T-helper 1 cell treated with Interleukin-12 subunit alpha and Interleukin-12 subunit beta and Interleukin-4 antibody, amounts not matched to agents 30 μg/mL and 1 μg/mL, for 36 hours (primary cell): Measurements from ENCODE around the gene PODNL1.
A peak's percentile ranks its signal among the peaks of the same experiment; 100 is the strongest.

Source experiments
- H3K27ac Mint-ChIP-seq: one replicate; pipeline ENCODE4 v1.8.0; 2021; ENCODE audit warnings: mild to moderate bottlenecking, mixed read lengths
- H3K27me3 Mint-ChIP-seq: one replicate; pipeline ENCODE4 v1.8.0; 2021; ENCODE audit warnings: low read depth, mixed read lengths
- H3K36me3 Mint-ChIP-seq: one replicate; pipeline ENCODE4 v1.8.0; 2021; ENCODE audit warnings: low read depth, mixed read lengths
- H3K4me1 Mint-ChIP-seq: one replicate; pipeline ENCODE4 v1.8.0; 2021; ENCODE audit warnings: low read depth, mixed read lengths
- H3K4me3 Mint-ChIP-seq: one replicate; pipeline ENCODE4 v1.8.0; 2021; ENCODE audit warnings: mild to moderate bottlenecking, moderate library complexity, mixed read lengths
- H3K9me3 Mint-ChIP-seq: one replicate; pipeline ENCODE4 v1.8.0; 2021; ENCODE audit warnings: mixed read lengths

PODNL1 gene

DNA sequence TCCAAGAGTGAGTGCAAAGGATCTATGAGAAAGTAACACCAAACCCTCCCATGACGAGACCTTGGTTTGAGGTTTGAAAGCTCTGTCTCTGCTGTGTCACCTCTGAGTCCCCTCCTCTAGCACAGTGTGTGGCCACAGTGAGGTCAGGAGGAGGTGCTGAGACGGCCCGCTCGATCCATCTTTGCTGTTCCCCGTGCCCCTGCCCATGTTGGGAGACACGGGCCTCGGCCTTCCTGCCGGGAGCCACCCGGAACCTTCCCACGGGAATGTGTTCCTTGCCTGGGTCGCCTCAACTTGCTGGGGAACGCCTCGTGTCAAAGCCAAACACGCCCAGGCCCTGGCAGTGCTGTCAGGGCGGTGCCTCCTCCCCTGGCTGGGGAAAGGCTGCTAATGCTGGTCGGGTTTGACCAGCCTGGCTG lies 51.2 kb downstream of the PODNL1 start:
- H3K4me1 Mint-ChIP-seq: peaks cover 8% of the 10 kb centered on the region
- H3K4me3 Mint-ChIP-seq: no peak overlapping the region
- no peaks in the 10 kb centered on the region for H3K36me3 Mint-ChIP-seq
- no peaks in the 10 kb centered on the region for H3K9me3 Mint-ChIP-seq
- H3K27me3 Mint-ChIP-seq: no peaks in the 10 kb centered on the region
- H3K27ac Mint-ChIP-seq: no peak overlapping the region

- Mint-ChIP-seq H3K27ac (no peak overlapping the region), H3K4me1 (peaks cover 17% of the 10 kb centered on the region), H3K36me3 (no peaks in the 10 kb centered on the region), H3K9me3 (no peaks in the 10 kb centered on the region), H3K27me3 (no peaks in the 10 kb centered on the region), H3K4me3 (no peak overlapping the region)
These were observed 52.3 kb downstream of the PODNL1 start for GRCh38 chr19:13885826-13886365.

DNA sequence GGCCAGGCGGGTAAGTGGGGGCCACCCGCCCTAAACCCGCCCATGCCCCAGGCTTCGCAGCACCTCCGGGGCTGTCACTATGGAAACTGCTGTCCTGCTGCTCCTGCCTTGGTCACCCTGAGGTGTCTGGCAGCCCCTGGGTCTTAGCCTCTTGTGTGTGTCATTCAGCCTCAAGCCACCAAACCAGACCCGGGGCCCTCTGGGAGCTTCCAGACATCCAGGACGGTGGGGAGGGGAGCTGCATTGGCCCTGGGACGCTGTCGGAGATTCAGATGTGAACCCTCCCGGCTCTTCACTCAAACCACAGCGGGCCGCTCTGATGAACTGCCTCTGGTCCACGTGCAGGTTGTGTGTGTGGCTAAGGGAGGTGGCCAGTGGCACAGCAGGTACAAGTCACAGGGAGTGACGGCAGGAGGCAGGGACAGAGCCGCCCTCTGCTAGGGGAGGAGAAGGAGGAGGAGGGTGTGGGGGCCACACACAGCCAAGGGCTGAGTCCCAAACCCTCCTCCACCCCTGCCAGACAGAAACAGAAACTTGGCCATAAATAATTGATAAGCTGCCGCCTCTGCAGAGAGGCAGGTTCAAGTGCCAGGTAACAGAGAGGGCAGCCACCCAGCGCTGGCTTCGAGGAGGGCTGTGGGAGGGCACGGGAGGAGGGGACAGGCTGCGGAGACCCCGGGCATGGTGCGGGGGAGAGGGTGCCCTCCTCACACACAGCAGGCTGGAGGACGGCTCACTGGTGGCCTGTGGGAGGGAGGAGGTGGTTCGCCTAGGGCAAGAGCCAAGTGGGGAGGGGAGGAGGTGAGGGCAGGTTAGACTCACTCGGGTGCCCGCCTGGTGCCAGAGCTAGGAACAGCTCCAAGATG lies 53.3 kb downstream of the PODNL1 start:
- no peaks in the 10 kb centered on the region for H3K36me3 Mint-ChIP-seq
- no peaks in the 10 kb centered on the region for H3K27me3 Mint-ChIP-seq
- H3K4me3 Mint-ChIP-seq: no peak overlapping the region
- H3K9me3 Mint-ChIP-seq: no peaks in the 10 kb centered on the region
- peaks cover 24% of the 10 kb centered on the region for H3K4me1 Mint-ChIP-seq
- no peak overlapping the region for H3K27ac Mint-ChIP-seq

GRCh38 chr19:13883516-13884064 lies 54.6 kb downstream of the PODNL1 start:
- no peaks in the 10 kb centered on the region for H3K36me3 Mint-ChIP-seq
- H3K4me3 Mint-ChIP-seq: no peak overlapping the region
- no peaks in the 10 kb centered on the region for H3K9me3 Mint-ChIP-seq
- peaks cover 27% of the 10 kb centered on the region for H3K4me1 Mint-ChIP-seq
- peak overlapping the region; percentile 43 for H3K27ac Mint-ChIP-seq
- no peaks in the 10 kb centered on the region for H3K27me3 Mint-ChIP-seq

GRCh38 chr19:13882836-13883235 lies 55.4 kb downstream of the PODNL1 start:
- no peaks in the 10 kb centered on the region for H3K9me3 Mint-ChIP-seq
- H3K36me3 Mint-ChIP-seq: no peaks in the 10 kb centered on the region
- no peak overlapping the region for H3K4me3 Mint-ChIP-seq
- H3K4me1 Mint-ChIP-seq: peaks cover 27% of the 10 kb centered on the region
- H3K27ac Mint-ChIP-seq: peak overlapping the region; percentile 41
- H3K27me3 Mint-ChIP-seq: no peaks in the 10 kb centered on the region

DNA sequence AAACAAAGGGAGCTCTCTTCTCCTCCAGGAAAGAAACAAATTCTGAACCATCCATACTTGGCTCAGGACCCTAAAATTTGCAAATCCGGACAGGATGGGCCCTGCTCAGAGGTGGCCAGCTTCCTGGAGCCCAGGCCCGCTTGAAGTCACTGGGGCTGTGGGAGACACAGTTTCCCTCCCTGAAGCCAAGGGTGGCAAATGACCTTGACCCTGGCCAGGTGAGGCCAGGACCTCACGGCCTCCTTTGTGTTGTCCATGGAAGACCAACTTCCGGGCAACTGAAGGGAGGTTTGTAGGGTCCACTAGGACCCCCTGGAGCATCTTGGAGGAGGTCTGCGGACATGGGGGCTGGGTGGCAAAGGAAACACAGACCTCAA lies 55.8 kb downstream of the PODNL1 start:
- no peaks in the 10 kb centered on the region for H3K27me3 Mint-ChIP-seq
- H3K27ac Mint-ChIP-seq: peak overlapping the region; percentile 92
- H3K4me1 Mint-ChIP-seq: peaks cover 27% of the 10 kb centered on the region
- peak overlapping the region; percentile 42 for H3K4me3 Mint-ChIP-seq
- H3K9me3 Mint-ChIP-seq: no peaks in the 10 kb centered on the region
- H3K36me3 Mint-ChIP-seq: no peaks in the 10 kb centered on the region

GRCh38 chr19:13881692-13882418 lies 56.4 kb downstream of the PODNL1 start:
- Mint-ChIP-seq H3K4me3 (peak overlapping the region; percentile 42), H3K27ac (peak overlapping the region; percentile 92), H3K9me3 (no peaks in the 10 kb centered on the region), H3K4me1 (peaks cover 27% of the 10 kb centered on the region), H3K27me3 (no peaks in the 10 kb centered on the region), H3K36me3 (no peaks in the 10 kb centered on the region)

DNA sequence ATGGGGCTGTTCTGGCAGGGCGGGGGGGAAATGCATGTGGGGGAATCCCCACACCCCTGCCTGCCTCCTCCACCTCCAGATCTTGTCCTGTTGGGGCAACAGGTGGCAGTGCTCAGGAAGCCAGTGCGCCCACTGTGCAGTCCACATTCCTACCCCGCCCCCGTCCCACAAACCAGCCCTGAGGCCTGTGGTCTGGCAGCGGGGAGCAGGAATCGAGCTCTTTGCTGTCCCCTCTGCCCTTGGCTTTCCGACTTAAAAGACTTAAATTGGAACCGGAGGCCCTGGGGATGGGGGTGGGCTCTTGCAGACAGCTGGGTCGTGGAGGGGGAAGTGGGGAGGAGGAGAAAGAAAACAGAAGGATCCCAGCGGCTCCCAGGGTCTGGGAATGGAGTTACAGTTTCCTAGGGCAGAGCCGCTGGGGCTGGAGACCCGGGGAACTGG lies 56.9 kb downstream of the PODNL1 start:
- no peaks in the 10 kb centered on the region for H3K9me3 Mint-ChIP-seq
- peak overlapping the region; percentile 92 for H3K27ac Mint-ChIP-seq
- no peaks in the 10 kb centered on the region for H3K36me3 Mint-ChIP-seq
- H3K4me1 Mint-ChIP-seq: peaks cover 27% of the 10 kb centered on the region
- no peaks in the 10 kb centered on the region for H3K27me3 Mint-ChIP-seq
- peak overlapping the region; percentile 53 for H3K4me3 Mint-ChIP-seq
